A673 (cell line): ENCODE data around the gene RHPN2. TPM values are rescaled to one million over a fixed set of nuclear protein-coding genes. Genes with fewer than 3 reads are reported as not detected.
"Not testable (repeated sequence)": the region's sequence is repeated elsewhere in the genome, so short reads cannot be mapped to it uniquely, and the experiment has no call there.

Experiments
- BruUV-seq: library from RNA; stranded (reverse); fragments of 400-500 nt; replicated peaks from 2 replicates; lab custom pipeline; 2021; lab: Mats Ljungman, UMichigan
- CTCF ChIA-PET: fragments of 300-600 bp; sonication (Branson Sonifier 250); formaldehyde crosslinking; loops from one replicate; lab custom pipeline; 2022; ENCODE audit warnings: antibody characterized with exemption; lab: Charles Lee
- POLR2A ChIA-PET: fragments of 300-600 bp; sonication (Branson Sonifier 250); formaldehyde crosslinking; loops from one replicate; lab custom pipeline; 2022; ENCODE audit warnings: antibody characterized with exemption; ENCODE audit not compliant: low non-redundant PET; lab: Charles Lee
- DNase-seq: peaks from one replicate; pipeline ENCODE4 v3.0.0-alpha.2; 2015; ENCODE audit warnings: low spot score
- H3K27ac ChIP-seq: fragments of 200-600 bp; sonication (generic); 2 replicates; pipeline ENCODE4 v1.5.1; 2016; ENCODE audit warnings: mixed run types, low read depth, mild to moderate bottlenecking, mixed read lengths, antibody characterized with exemption, low read length; ENCODE audit not compliant: poor library complexity, severe bottlenecking
- H3K27me3 ChIP-seq: fragments of 200-600 bp; sonication (generic); replicated peaks from 2 replicates; pipeline ENCODE4 v1.6.1; 2017; ENCODE audit warnings: mixed run types, low read depth, mild to moderate bottlenecking, mixed read lengths, antibody characterized with exemption, low read length; ENCODE audit not compliant: insufficient read depth, poor library complexity
- H3K36me3 ChIP-seq: fragments of 200-600 bp; sonication (generic); 2 replicates; pipeline ENCODE4 v1.6.1; 2016; ENCODE audit warnings: mixed run types, mild to moderate bottlenecking, mixed read lengths, antibody characterized with exemption, low read length; ENCODE audit not compliant: insufficient read depth, poor library complexity, severe bottlenecking
- H3K4me1 ChIP-seq: fragments of 200-600 bp; sonication (generic); 2 replicates; pipeline ENCODE4 v1.6.1; 2017; ENCODE audit warnings: mixed run types, mild to moderate bottlenecking, mixed read lengths, antibody characterized with exemption, low read length; ENCODE audit not compliant: insufficient read depth, poor library complexity, severe bottlenecking
- H3K4me3 ChIP-seq: fragments of 200-600 bp; sonication (generic); 2 replicates; pipeline ENCODE4 v1.5.1; 2016; ENCODE audit warnings: low read depth, mixed run types, mild to moderate bottlenecking, mixed read lengths, low read length; ENCODE audit not compliant: poor library complexity, severe bottlenecking
- H3K9me3 ChIP-seq: fragments of 200-600 bp; sonication (generic); 2 replicates; pipeline ENCODE4 v1.6.1; 2016; ENCODE audit warnings: mixed run types, low read depth, mild to moderate bottlenecking, mixed read lengths, antibody characterized with exemption, low read length; ENCODE audit not compliant: poor library complexity, severe bottlenecking
- EZH2 ChIP-seq: fragments of 200-600 bp; sonication (generic); IDR thresholded peaks from 2 replicates; pipeline ENCODE4 v1.6.1; 2017; ENCODE audit warnings: borderline replicate concordance, low read depth, mild to moderate bottlenecking, mixed read lengths, antibody characterized with exemption, low read length; ENCODE audit not compliant: poor library complexity, severe bottlenecking
- intact Hi-C: fragments of 100-400 bp; cut with micrococcal nuclease; formaldehyde crosslinking; loops from one replicate; pipeline ENCODE4 v1.10.0; 2022; ENCODE audit not compliant: unreplicated experiment
- total RNA-seq: library from RNA; stranded (reverse); gene quantifications from 2 replicates; pipeline ENCODE4 v1.2.3, GENCODE V29; 2021
- TF ChIP-seq, protein P1 (sequence below): fragments of 300-800, 200-600 bp; sonication (generic); conservative IDR thresholded peaks from 2 replicates; pipeline ENCODE4 v1.5.1; 2017; ENCODE audit warnings: low read depth, mild to moderate bottlenecking, antibody characterized with exemption, low read length, moderate library complexity, mixed read lengths

Gene RHPN2
- total RNA-seq, 1 experiment from 2014 or later = 10.5 TPM

DNA sequence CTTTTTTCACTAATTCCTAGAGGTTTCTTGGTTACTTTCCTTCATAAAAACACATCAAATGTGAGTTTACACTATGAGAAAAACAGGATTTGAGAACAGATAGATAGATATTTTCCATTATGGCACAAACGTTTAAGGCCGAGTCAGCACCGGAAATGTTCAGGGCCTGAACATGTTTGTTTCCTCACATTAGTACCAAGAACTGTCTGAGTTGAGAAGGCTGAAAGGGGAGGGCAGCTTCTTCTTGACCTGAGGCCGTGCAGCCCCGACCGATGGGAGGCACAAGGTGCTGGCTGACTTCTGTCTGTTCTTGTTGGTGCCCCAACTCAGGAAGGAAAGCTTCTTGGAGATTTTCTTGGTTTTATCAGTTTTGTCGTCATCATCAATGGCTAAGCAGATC, 84.9 kb downstream of the RHPN2 start:
- CTCF ChIA-PET, BruUV-seq: not testable (repeated sequence)
- intact Hi-C loops = loop anchor here (10.0 kb wide), 1 partner anchor 205 kb away; no protein-coding TSS in a partner anchor

DNA sequence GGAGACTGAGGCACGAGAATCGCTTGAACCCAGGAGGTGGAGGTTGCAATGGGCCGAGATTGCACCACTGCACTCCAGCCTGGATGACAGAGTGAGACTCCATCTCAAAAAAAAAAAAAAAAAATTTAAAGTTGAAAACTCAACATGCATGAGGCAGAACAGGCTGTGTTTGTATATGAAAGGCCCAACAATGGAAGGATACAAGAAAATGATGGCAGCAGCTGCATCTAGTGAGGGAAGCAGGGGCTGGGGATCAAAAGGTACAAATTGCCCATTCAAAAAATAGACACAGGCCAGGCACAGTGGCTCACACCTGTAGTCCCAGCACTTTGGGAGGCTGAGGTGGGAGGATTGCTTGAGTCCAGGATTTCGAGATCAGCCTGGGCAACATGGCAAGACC, 86.9 kb downstream of the RHPN2 start:
- H3K36me3 ChIP-seq, H3K27ac ChIP-seq, H3K4me3 ChIP-seq, H3K9me3 ChIP-seq, CTCF ChIA-PET, BruUV-seq, H3K4me1 ChIP-seq, DNase-seq, H3K27me3 ChIP-seq: not testable (repeated sequence)
- intact Hi-C loops = loop anchor here (10.0 kb wide), 1 partner anchor 207 kb away; no protein-coding TSS in a partner anchor
- POLR2A ChIA-PET = interaction anchor here (0.7 kb wide), 1 partner anchor 22 kb away, joined by 7 read pairs; no protein-coding TSS in a partner anchor

More for the DNA sequence above, 84.9 kb downstream of the RHPN2 start:
- H3K36me3 ChIP-seq, POLR2A ChIA-PET, H3K27me3 ChIP-seq, H3K27ac ChIP-seq, H3K9me3 ChIP-seq, H3K4me1 ChIP-seq, H3K4me3 ChIP-seq, DNase-seq: not testable (repeated sequence)

DNA sequence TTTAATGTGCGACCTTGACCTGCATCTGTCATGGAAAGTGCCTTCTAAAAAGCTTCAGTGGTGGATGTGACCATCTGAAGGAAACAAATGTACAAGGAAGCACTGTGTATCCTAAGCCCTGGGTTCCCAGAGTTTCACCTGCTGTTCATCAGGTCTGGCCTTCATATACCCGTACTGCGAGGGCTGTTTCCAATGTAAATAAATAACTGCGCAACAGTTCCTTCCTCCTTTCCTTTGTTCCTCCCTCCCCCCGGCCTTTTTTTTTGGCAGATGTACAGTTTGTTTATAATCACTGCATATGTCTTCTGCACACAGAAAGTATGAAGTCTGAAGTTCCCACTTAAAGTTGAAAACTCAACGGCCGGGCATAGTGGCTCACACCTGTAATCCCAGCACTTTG, 87.4 kb downstream of the RHPN2 start:
- Histone ChIP-seq H3K27me3 (no peaks in the 10 kb centered on the region), H3K4me1 (peaks cover 7% of the 10 kb centered on the region), H3K36me3 (peaks cover 9% of the 10 kb centered on the region), H3K4me3 (no peak overlapping the region), H3K27ac (no peak overlapping the region), H3K9me3 (no peaks in the 10 kb centered on the region)
- BruUV-seq = no TSS peak
- DNase-seq = no peak
- intact Hi-C loops = loop anchor here (10.0 kb wide), 1 partner anchor 208 kb away; no protein-coding TSS in a partner anchor
- no peak for TF ChIP-seq EZH2
- TF ChIP-seq, protein P1, sequence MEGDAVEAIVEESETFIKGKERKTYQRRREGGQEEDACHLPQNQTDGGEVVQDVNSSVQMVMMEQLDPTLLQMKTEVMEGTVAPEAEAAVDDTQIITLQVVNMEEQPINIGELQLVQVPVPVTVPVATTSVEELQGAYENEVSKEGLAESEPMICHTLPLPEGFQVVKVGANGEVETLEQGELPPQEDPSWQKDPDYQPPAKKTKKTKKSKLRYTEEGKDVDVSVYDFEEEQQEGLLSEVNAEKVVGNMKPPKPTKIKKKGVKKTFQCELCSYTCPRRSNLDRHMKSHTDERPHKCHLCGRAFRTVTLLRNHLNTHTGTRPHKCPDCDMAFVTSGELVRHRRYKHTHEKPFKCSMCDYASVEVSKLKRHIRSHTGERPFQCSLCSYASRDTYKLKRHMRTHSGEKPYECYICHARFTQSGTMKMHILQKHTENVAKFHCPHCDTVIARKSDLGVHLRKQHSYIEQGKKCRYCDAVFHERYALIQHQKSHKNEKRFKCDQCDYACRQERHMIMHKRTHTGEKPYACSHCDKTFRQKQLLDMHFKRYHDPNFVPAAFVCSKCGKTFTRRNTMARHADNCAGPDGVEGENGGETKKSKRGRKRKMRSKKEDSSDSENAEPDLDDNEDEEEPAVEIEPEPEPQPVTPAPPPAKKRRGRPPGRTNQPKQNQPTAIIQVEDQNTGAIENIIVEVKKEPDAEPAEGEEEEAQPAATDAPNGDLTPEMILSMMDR = no peak
- CTCF ChIA-PET = no interaction called here
- POLR2A ChIA-PET = interaction anchor here (0.6 to 0.7 kb wide), 2 partner anchors 21 to 397 kb away, joined by 5 to 7 read pairs; no protein-coding TSS in a partner anchor

DNA sequence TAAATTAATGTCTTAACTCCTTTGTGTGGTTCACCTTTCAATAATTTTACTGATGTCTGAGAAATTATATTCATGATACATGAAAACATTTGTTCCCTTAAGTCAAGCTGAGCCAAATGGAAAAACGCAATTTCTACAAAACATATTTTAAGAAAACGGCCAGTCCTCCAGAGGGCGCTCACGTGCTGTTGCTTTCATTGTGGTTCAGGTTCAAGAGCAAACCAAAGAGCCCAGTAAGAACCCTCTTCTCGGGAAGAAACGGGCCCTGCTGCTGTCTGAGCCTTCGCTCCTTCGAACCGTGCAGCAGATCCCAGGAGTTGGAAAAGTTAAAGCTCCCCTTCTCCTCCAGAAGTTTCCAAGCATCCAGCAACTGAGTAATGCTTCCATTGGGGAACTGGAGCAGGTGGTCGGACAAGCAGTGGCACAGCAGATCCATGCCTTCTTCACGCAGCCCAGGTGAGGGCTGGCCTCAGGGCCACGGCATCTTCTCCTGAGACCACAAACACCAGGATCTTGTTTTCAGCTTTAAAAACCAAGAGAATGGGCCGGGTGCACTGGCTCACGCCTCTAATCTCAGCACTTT, 88.4 kb downstream of the RHPN2 start:
- no peaks in the 10 kb centered on the region for H3K9me3 ChIP-seq
- intact Hi-C loops = loop anchor here (1.0 to 10.0 kb wide), 2 partner anchors 143 to 208 kb away; no protein-coding TSS in a partner anchor
- H3K4me3 ChIP-seq = no peak overlapping the region
- TF ChIP-seq, protein P1 = peak; percentile 90
- no peak for TF ChIP-seq EZH2
- no peaks in the 10 kb centered on the region for H3K27me3 ChIP-seq
- POLR2A ChIA-PET = no interaction called here
- no peak overlapping the region for H3K27ac ChIP-seq
- CTCF ChIA-PET = interaction anchor here (0.6 to 1.1 kb wide), 3 partner anchors 13 to 289 kb away, joined by 3 to 6 read pairs (median 3); no protein-coding TSS in a partner anchor
- peaks cover 9% of the 10 kb centered on the region for H3K36me3 ChIP-seq
- peak; percentile 74 for DNase-seq
- peaks cover 7% of the 10 kb centered on the region for H3K4me1 ChIP-seq
- BruUV-seq = no TSS peak
